Lower leg skin (tissue), 4 donors: ENCODE results near the gene CDK18. TPM values are rescaled to one million over a fixed set of nuclear protein-coding genes. Genes with fewer than 3 reads are reported as not detected.

Source experiments
- DNase-seq, 2 donors: peaks; one replicate each; pipeline ENCODE4 v3.0.0-alpha.2; 2019; ENCODE audit warnings: low spot score in 2 of 2
- H3K4me3 ChIP-seq: fragments of 200-600 bp; sonication (generic); 2 replicates; pipeline ENCODE4 v1.5.1; 2017; ENCODE audit warnings: mild to moderate bottlenecking, low read depth; ENCODE audit not compliant: poor library complexity, severe bottlenecking
- POLR2A ChIP-seq, 2 donors: fragments of 450-650 bp; IDR thresholded peaks; one replicate each; pipeline ENCODE4 v1.6.1; 2016 to 2017; ENCODE audit warnings: antibody characterized with exemption in 2 of 2, mild to moderate bottlenecking in 1 of 2, moderate library complexity in 1 of 2
- WGBS, 2 donors: methylation state at CpG; one replicate each; pipeline ENCODE4 v1.1.5; 2018; 5-methylcytosine and 5-hydroxymethylcytosine counted together
- intact Hi-C: fragments of 100-400 bp; cut with DNase I; formaldehyde crosslinking; loops from one replicate; pipeline ENCODE4 v1.15.0; 2023; ENCODE audit warnings: low total_unique reads
- total RNA-seq, 4 donors: library from RNA; depleted of rRNA; stranded (reverse); fragments of >200 nt; gene quantifications; one replicate each; pipeline ENCODE4 v1.1.0, GENCODE V29; 2016
- TF ChIP-seq, protein P1 (sequence below), 3 donors: fragments of 450-650 bp; IDR thresholded peaks; one replicate each; pipeline ENCODE4 v1.5.1; 2016; ENCODE audit warnings: antibody characterized with exemption in 3 of 3, mild to moderate bottlenecking in 3 of 3, moderate library complexity in 2 of 3

Gene CDK18
- total RNA-seq, 4 donors from 2014 or later, result 4.5 to 6.5 (median 5.1) TPM

GRCh38 chr1:205528446-205528886 is 24.0 kb downstream of the CDK18 start:
- intact Hi-C loops, result no loop called here

GRCh38 chr1:205528887-205529825 is 24.7 kb downstream of the CDK18 start:
- WGBS, 2 donors, result 28 to 33% methylated on average over 43 to 52 of the region's 53 CpGs
- no peak for TF ChIP-seq POLR2A (IDR thresholded peaks at IDR 0.05)
- TF ChIP-seq, protein P1, sequence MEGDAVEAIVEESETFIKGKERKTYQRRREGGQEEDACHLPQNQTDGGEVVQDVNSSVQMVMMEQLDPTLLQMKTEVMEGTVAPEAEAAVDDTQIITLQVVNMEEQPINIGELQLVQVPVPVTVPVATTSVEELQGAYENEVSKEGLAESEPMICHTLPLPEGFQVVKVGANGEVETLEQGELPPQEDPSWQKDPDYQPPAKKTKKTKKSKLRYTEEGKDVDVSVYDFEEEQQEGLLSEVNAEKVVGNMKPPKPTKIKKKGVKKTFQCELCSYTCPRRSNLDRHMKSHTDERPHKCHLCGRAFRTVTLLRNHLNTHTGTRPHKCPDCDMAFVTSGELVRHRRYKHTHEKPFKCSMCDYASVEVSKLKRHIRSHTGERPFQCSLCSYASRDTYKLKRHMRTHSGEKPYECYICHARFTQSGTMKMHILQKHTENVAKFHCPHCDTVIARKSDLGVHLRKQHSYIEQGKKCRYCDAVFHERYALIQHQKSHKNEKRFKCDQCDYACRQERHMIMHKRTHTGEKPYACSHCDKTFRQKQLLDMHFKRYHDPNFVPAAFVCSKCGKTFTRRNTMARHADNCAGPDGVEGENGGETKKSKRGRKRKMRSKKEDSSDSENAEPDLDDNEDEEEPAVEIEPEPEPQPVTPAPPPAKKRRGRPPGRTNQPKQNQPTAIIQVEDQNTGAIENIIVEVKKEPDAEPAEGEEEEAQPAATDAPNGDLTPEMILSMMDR (IDR thresholded peaks at IDR 0.05), result peak in 1 of 3 donors; percentile 59

More at GRCh38 chr1:205528446-205528886, 24.0 kb downstream of the CDK18 start:
- TF ChIP-seq, protein P1 (IDR thresholded peaks at IDR 0.05), result no peak
- TF ChIP-seq POLR2A (IDR thresholded peaks at IDR 0.05), result no peak
- WGBS, 2 donors, result 41 to 63% methylated on average over 7 to 9 of the region's 9 CpGs
- DNase-seq, result no peak
- H3K4me3 ChIP-seq, result no peak overlapping the region

DNA sequence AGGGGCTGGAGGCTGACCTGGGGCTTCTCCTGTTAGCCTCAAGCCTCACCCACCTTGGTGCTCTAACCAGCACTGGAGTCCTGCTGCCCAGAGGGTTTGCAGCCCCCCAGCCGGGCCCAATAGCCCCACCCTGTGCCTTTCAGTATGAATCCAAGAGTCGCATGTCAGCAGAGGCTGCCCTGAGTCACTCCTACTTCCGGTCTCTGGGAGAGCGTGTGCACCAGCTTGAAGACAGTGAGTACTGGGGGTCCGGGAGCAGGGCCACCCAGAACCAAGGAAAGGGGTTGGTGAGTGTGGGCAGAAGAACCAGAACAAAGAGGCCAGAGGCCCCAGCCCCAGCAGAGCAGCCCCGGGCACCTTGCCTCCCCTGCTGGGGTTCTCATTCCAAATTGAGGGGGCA is 25.6 kb downstream of the CDK18 start:
- H3K4me3 ChIP-seq, result no peak overlapping the region
- intact Hi-C loops, result loop anchor here (2.0 kb wide), 1 partner anchor 127 kb away; no protein-coding TSS in a partner anchor
- 63 to 91% methylated on average over 6 of the region's 6 CpGs for WGBS, 2 donors
- DNase-seq, result no peak
- TF ChIP-seq, protein P1 (IDR thresholded peaks at IDR 0.05), result no peak
- no peak for TF ChIP-seq POLR2A (IDR thresholded peaks at IDR 0.05)

More at GRCh38 chr1:205528887-205529825, 24.7 kb downstream of the CDK18 start:
- intact Hi-C loops, result no loop called here
- peak; percentile 70 to 97 for DNase-seq
- no peak overlapping the region for H3K4me3 ChIP-seq

DNA sequence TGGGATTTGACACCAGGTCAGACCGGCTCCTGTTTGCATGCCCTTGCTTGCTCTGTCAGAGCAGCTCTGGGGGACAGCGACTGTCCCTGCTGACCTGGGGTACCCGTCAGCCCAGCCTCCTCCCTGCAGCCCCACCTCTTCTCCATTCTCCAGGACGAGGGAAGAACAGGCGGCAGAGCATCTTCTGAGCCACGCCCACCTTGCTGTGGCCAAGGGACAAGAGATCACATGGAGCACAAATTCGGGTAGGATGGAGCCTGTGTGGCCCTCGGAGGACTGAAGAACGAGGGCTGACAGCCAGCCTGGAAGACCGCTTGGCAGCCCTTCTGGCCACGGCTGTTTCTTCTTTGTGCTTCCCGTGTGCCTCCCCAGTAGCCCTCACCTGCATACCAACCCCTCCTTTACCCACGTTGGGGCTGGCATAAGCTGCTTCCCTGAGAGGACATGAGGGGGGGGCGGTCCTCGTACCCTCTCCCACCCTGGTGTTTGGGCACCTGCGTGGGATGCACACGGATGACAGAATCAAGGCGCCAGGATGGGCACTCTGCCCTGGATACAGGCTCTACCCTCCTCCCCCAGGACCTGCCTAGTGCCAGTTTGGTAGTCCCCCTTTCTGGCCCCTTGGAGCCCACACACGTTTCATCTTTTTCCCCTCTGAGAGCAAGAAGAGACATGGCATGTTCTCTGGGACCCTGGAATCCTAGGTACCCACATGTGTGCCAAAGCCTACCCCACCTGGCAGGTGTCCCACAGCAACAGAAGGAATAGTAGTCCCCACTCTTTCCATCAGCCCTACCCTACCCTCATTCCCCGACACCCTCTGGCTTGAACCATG is 26.9 kb downstream of the CDK18 start:
- H3K4me3 ChIP-seq, result no peak overlapping the region
- intact Hi-C loops, result loop anchor here (2.0 kb wide), 1 partner anchor 125 kb away; no protein-coding TSS in a partner anchor
- no peak for DNase-seq
- 70 to 75% methylated on average over 19 to 20 of the region's 20 CpGs for WGBS, 2 donors
- TF ChIP-seq, protein P1 (IDR thresholded peaks at IDR 0.05), result no peak
- TF ChIP-seq POLR2A (IDR thresholded peaks at IDR 0.05), result no peak

GRCh38 chr1:205532026-205532898 is 27.8 kb downstream of the CDK18 start:
- 88 to 89% methylated on average over 20 to 22 of the region's 22 CpGs for WGBS, 2 donors
- intact Hi-C loops, result no loop called here
- DNase-seq, result no peak
- TF ChIP-seq, protein P1 (IDR thresholded peaks at IDR 0.05), result no peak
- TF ChIP-seq POLR2A (IDR thresholded peaks at IDR 0.05), result no peak
- no peak overlapping the region for H3K4me3 ChIP-seq
